Measurements from ENCODE around the gene CMSS1.

CMSS1 gene

GRCh38 chr3:100057716-100058575, 240.3 kb downstream of the CMSS1 start:
- DNase-seq (ENCODE audit: low read depth) = no peak

DNA sequence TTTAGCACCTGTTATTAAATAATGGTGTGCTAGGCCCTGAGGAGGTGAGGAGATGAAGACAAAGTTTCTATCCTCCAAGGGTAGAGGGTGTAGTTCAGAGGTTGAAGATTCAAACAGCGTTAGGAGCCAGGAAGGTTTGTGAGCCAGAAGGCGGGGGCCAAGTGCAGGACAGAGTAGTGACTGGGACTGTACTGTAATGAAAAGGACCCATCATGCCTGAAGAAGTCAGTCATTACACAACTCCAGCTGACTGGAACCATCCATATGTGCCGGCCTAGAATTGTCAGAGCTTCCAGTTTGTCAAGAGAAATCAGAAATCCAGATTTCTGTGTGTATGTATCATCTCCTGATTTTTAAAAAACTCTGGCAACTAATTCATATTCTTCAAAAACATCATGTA, 241.8 kb downstream of the CMSS1 start:
- no peak for DNase-seq (ENCODE audit: low read depth)

DNA sequence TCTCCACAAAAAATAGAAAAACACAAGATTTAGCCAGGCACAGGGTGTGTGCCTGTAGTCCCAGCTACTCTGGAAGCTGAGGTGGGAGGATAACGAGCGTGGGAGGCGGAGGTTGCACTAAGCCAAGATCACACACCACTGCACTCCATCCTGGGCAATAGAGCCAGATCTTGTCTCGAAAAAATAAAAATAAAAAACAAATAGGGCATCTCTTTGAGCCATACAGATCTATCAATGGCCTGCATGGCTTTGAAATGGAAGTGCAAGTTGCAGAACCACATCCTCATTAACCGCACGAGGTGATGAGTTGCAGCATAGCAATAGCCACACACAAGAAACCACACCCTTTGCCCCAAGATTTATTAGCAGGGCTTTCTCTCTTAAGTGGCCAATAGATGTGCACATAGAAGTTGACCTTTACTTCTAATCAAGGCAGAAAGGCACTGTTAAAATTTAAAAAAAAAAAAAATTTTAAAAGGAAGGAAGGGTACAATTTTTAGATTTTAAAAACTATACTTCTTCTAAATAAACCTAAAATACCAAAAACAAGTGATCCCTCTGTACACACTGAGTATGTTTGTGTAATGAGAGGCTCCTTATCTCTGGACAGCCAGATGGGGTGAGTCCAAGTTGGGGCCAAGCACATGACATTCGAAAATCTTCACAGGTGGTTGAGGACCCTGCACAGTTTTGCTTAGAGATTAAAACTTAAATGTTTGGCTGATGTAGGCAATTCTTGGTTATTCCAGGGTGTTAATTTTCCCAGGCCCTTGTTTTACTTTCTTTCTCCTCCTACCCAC, 243.2 kb downstream of the CMSS1 start:
- DNase-seq (ENCODE audit: low read depth) = no peak

DNA sequence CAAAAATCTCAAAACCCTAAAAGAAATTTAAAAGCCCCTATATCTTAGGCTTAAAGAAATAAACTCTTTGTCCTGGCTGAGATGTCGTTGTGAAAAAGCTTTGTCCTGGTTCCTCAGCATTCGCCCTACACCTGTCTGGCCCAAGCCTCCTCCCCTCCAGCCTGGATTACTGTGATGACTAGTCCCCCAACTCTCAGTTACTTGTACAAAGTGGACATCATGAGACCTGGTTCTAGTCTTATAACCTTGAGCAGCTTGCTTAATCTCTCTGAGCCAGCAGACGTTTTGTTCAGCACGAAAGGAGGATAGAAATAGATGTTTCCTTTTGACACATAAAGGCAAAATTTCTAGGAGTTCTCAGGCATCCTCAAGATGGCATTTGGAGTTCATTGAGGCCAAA, 245.0 kb downstream of the CMSS1 start:
- DNase-seq (ENCODE audit: low read depth) = no peak

GRCh38 chr3:100063929-100064461, 246.3 kb downstream of the CMSS1 start:
- no peak for DNase-seq (ENCODE audit: low read depth)

DNA sequence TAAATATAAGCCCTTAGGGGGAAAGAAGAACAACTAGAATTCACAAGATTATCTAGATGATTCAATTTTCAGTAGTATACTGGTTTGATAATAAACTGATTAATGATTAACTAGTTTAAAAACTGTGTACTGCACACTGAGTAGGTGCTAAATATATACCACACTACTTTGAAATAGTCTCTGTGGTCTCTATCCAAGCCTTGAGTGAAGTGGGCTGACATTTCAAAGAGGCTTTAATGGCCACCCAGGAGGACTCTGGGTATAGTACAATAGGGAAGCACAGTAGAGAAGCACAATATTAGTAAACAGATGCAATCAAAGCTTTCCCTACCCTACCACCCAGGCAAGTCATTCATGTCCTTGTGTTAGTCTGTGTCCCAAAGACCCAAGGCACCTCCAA, 249.9 kb downstream of the CMSS1 start:
- no peak for DNase-seq (ENCODE audit: low read depth)

DNA sequence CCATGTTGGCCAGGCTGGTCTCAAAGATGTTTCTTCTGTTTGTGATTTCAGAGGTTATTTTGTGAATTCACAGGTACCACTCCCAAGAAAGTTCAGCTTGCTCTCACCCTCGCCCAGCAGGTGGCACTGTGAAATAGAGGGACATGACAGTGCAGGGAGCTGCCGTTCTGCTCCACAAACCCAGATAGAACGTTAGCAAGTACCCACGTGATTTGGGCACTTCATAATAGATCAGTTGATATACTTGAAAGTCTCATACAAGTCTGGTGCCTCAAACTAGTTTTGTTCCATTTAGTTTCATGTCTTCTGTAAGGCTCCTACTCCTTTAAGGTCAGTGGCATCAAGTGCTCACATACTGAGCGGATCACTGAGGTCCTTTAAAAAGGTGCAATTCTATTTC, 251.2 kb downstream of the CMSS1 start:
- DNase-seq (ENCODE audit: low read depth) = peak; percentile 47

DNA sequence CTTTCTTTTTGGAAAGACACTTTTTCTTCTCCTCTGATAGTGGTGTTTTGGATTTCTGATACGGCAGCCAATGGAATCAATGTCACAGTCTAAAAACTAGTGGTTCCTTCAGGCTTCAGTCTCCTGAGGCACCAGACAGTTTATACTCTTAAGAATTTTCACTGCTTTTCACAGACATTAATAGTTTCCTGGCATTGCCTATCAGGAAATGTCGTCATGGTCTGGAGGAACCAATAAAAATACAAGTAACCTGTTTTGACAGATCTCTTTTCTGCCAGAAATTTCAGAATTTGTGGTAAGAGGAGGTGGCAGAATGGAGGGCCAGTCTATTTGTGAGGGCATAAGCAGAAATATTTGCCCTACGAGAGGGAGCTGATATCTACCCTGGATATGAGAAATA, 251.8 kb downstream of the CMSS1 start:
- DNase-seq (ENCODE audit: low read depth) = no peak

- DNase-seq (ENCODE audit: low read depth) = no peak
Observed at GRCh38 chr3:100072326-100073048, 254.8 kb downstream of the CMSS1 start.

GRCh38 chr3:100073049-100073713, 255.5 kb downstream of the CMSS1 start:
- DNase-seq (ENCODE audit: low read depth) = no peak

DNA sequence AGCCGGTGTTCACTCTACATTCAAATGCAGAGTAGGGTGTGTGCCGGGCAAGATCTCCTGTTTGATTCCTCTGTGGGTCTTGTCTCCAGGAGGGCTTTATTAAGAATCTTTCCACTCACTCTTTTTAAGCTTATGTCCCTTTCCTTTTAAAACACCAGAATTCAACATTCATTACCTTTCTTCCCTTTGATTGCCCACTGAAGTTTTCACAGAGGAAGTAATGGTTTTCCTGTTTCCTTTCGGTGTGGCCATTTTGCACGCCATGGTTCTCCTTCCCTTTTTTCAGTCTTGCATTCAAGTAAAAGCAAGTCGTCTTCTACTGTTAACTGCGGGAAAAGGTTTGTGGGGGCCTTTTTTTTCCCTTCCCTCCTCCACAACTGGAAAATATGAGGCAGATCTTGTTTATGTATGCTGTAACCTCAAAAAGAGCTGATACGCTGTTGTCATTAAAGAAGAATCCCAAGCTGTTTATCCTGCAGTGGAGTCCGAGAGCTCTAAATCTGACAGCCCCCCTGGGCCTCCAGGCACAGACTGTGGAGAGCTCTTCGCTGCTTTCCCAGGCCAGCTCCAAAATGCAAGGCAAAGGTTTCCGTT, 256.1 kb downstream of the CMSS1 start:
- no peak for DNase-seq (ENCODE audit: low read depth)

- DNase-seq (ENCODE audit: low read depth) = no peak
Observed at GRCh38 chr3:100075196-100075595, 257.5 kb downstream of the CMSS1 start.

GRCh38 chr3:100075851-100076730, 258.4 kb downstream of the CMSS1 start:
- DNase-seq (ENCODE audit: low read depth) = no peak

- DNase-seq (ENCODE audit: low read depth) = no peak
Observed at GRCh38 chr3:100076731-100077529, 259.3 kb downstream of the CMSS1 start.

DNA sequence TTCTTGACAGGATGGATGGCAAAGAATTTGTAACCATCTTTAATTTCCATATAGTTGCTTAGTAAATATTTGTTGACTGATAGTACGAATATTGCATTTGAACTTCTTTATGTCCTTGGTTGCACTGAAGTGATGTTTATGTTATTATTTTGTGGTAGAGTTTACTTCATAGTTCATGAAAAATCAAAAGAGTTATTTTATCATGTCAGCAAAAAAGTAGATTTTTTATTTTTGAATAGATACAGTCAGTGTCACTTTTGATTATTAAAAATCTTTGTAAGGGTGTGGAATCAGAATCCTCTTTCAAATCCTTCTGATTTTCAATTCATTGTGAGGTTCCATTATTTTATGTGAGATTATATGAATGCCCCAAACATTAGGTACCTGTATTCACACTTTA, 261.7 kb downstream of the CMSS1 start:
- no peak for DNase-seq (ENCODE audit: low read depth)

- no peak for DNase-seq (ENCODE audit: low read depth)
Observed at GRCh38 chr3:100080573-100080972, 262.9 kb downstream of the CMSS1 start.

DNA sequence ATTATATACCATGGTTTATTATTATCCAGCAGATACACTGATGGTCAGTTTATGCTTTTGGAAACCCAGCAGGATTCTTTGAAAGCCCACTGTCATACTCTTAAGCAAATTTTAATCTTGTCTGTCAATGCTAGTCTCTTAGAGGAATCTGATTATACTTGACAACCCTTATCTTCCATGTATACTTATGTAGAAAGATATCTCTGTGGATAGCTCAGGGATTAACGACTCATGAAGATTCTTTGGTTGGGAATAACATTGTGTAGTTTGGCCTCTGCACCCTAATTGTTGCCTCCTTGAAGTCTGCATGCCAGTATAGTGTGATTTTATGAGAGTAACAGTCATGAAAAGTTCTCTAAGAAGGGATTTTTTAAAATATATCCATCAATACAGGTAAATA, 263.6 kb downstream of the CMSS1 start:
- DNase-seq (ENCODE audit: low read depth) = no peak

GRCh38 chr3:100081986-100082692, 264.5 kb downstream of the CMSS1 start:
- DNase-seq (ENCODE audit: low read depth) = no peak

- no peak for DNase-seq (ENCODE audit: low read depth)
Observed at GRCh38 chr3:100082714-100083113, 265.1 kb downstream of the CMSS1 start.
